ENCODE measurements around the gene GALNT15.

GALNT15 gene

GRCh38 chr3:16207031-16207430 is 32.6 kb downstream of the GALNT15 start:
- H3K4me3 ChIP-seq (ENCODE audit: control insufficient read depth, low read depth, low read length), result no peak overlapping the region
- TF ChIP-seq CTCF (conservative IDR thresholded peaks at IDR 0.05; ENCODE audit: control insufficient read depth, insufficient read depth, low read depth, low read length), result no peak
- no peak for DNase-seq (ENCODE audit: low read depth)

- no peak for DNase-seq (ENCODE audit: low read depth)
- H3K4me3 ChIP-seq (ENCODE audit: control insufficient read depth, low read depth, low read length), result no peak overlapping the region
- TF ChIP-seq CTCF (conservative IDR thresholded peaks at IDR 0.05; ENCODE audit: control insufficient read depth, insufficient read depth, low read depth, low read length), result no peak
These were observed 36.9 kb downstream of the GALNT15 start for GRCh38 chr3:16211176-16211904.

- no peak overlapping the region for H3K4me3 ChIP-seq (ENCODE audit: control insufficient read depth, low read depth, low read length)
- DNase-seq (ENCODE audit: low read depth), result no peak
- TF ChIP-seq CTCF (conservative IDR thresholded peaks at IDR 0.05; ENCODE audit: control insufficient read depth, insufficient read depth, low read depth, low read length), result no peak
These were observed 39.9 kb downstream of the GALNT15 start for GRCh38 chr3:16214366-16214765.

- no peak for DNase-seq (ENCODE audit: low read depth)
- no peak for TF ChIP-seq CTCF (conservative IDR thresholded peaks at IDR 0.05; ENCODE audit: control insufficient read depth, insufficient read depth, low read depth, low read length)
These were observed 42.0 kb downstream of the GALNT15 start for GRCh38 chr3:16216373-16216935.

GRCh38 chr3:16219777-16220176 is 45.3 kb downstream of the GALNT15 start:
- no peak for TF ChIP-seq CTCF (conservative IDR thresholded peaks at IDR 0.05; ENCODE audit: control insufficient read depth, insufficient read depth, low read depth, low read length)
- no peak overlapping the region for H3K4me3 ChIP-seq (ENCODE audit: control insufficient read depth, low read depth, low read length)

More at GRCh38 chr3:16216373-16216935, 42.0 kb downstream of the GALNT15 start:
- no peak overlapping the region for H3K4me3 ChIP-seq (ENCODE audit: control insufficient read depth, low read depth, low read length)

GRCh38 chr3:16221990-16222389 is 47.5 kb downstream of the GALNT15 start:
- no peak for DNase-seq (ENCODE audit: low read depth)
- no peak overlapping the region for H3K4me3 ChIP-seq (ENCODE audit: control insufficient read depth, low read depth, low read length)
- no peak for TF ChIP-seq CTCF (conservative IDR thresholded peaks at IDR 0.05; ENCODE audit: control insufficient read depth, insufficient read depth, low read depth, low read length)

More at GRCh38 chr3:16219777-16220176, 45.3 kb downstream of the GALNT15 start:
- DNase-seq (ENCODE audit: low read depth), result no peak

Data from fibroblast of mammary gland (primary cell).